Neural progenitor cell (in vitro differentiated cells): Measurements from ENCODE around the gene UQCC2.

ENCODE experiments used
- CTCF ChIP-seq: fragments of 200-600 bp; sonication (generic); IDR thresholded peaks from 2 replicates; pipeline ENCODE4 v1.5.1; 2017; ENCODE audit warnings: antibody characterized with exemption, mild to moderate bottlenecking
- EZH2 ChIP-seq: fragments of 200-600 bp; sonication (generic); IDR thresholded peaks from 2 replicates; pipeline ENCODE4 v1.6.1; 2017; ENCODE audit warnings: antibody characterized with exemption, mild to moderate bottlenecking, moderate library complexity

DNA sequence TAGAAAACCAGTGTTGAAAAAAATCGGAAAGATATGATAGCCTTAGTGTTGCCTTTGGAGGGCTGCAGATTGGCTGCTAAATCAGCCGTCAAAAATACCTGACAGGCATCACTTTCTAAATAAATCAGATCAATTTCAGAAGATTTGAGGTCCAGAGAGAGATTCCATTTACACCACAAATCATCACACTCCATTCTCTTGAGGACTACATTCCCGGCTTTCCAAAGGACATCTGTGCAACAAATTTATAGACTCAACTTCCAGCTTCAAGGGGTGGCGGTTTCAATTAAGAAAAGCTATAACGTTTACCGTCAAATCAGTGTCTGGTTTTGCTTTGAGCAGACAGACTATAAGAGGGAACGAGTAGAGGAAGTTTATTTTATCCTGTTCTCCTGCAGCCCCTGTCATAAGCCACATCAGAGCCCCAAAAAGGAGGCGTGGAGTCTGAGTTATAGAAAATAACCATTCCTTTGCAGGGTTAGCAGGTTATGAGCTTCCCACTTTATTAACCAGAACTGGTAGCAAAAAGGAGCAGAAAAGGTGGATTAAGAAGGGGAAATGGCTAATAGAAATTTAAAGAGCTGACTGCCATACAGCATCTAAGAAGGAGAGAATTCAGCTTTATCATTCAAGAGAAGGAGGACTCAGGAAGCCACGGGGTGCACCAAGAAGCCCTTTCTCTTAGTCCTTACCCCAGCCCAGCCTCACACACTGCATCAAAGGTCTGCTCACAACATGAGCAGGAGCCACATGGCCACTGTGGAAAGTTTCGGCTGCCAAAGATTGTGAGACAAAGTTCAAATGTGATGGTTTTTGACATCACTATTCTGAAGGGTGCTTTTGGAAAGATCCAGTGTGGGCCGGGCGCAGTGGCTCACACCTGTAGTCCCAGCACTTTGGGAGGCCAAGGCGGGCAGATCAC, 12.9 kb upstream of the UQCC2 start:
- TF ChIP-seq CTCF (no peak), EZH2 (no peak)
